Ovary (tissue), 3 donors: ENCODE results near the gene G3BP1.
"Not testable (repeated sequence)": the region's sequence is repeated elsewhere in the genome, so short reads cannot be mapped to it uniquely, and the experiment has no call there.

ENCODE experiments used
- CTCF ChIP-seq, 3 donors: fragments of 450-650 bp in 2 of 3; fragments of 200-600 bp in 1 of 3; IDR thresholded peaks; one replicate each; pipeline versions ENCODE4 v1.5.1 to v1.8.0; 2016 to 2022; ENCODE audit warnings: antibody characterized with exemption in 3 of 3, mild to moderate bottlenecking in 1 of 3
- POLR2A ChIP-seq: fragments of 450-650 bp; IDR thresholded peaks from one replicate; pipeline ENCODE4 v1.6.1; 2017; ENCODE audit warnings: antibody characterized with exemption, mild to moderate bottlenecking, moderate library complexity
- donor health status: DM: no; HTN: no; CAD: no.

- not testable (repeated sequence) for TF ChIP-seq POLR2A; CTCF (IDR thresholded peaks at IDR 0.05)
These were observed 61.1 kb downstream of the G3BP1 start for GRCh38 chr5:151832843-151833242.
